H1 (cell line): Measurements from ENCODE around the gene ENTPD1. TPM values are rescaled to one million over a fixed set of nuclear protein-coding genes. Genes with fewer than 3 reads are reported as not detected.

Experiments
- CTCF ChIA-PET: fragments of 300-600 bp; sonication (Branson Sonifier 250); formaldehyde crosslinking; loops from one replicate; lab custom pipeline; 2021; ENCODE audit not compliant: partially characterized antibody; lab: Charles Lee
- POLR2A ChIA-PET: fragments of 300-600 bp; sonication (Branson Sonifier 250); formaldehyde crosslinking; loops from one replicate; lab custom pipeline; 2021; ENCODE audit warnings: inconsistent platforms; ENCODE audit not compliant: partially characterized antibody; lab: Charles Lee
- DNase-seq, 2 experiments: peaks; one replicate each; pipeline versions ENCODE4 v3.0.0 to v3.0.0-alpha.2; 2010 to 2022; ENCODE audit warnings: low spot score in 2 of 2, low read depth in 1 of 2, mixed read lengths in 1 of 2
- FAIRE-seq: peaks from 2 replicates; lab custom pipeline; 2011; peaks lifted over from hg19 to GRCh38; lab: Jason Lieb, UNC
- H2AFZ ChIP-seq: 2 replicates; pipeline ENCODE4 v1.8.1; 2012; ENCODE audit warnings: low read length, inconsistent platforms
- H2AK5ac ChIP-seq: 2 replicates; pipeline ENCODE4 v1.6.1; 2013; ENCODE audit warnings: low read depth, low read length
- H2BK120ac ChIP-seq: replicated peaks from 2 replicates; pipeline ENCODE3; 2013; ENCODE audit warnings: low read depth, low read length, inconsistent platforms
- H2BK12ac ChIP-seq: 2 replicates; pipeline ENCODE4 v1.6.1; 2013; ENCODE audit warnings: low read depth, low read length
- H2BK15ac ChIP-seq: 2 replicates; pipeline ENCODE4 v1.6.1; 2013; ENCODE audit warnings: low read length
- H2BK20ac ChIP-seq: 2 replicates; pipeline ENCODE4 v1.6.1; 2013; ENCODE audit warnings: low read length
- H2BK5ac ChIP-seq: 2 replicates; pipeline ENCODE4 v1.6.1; 2013; ENCODE audit warnings: low read depth, low read length
- H3K14ac ChIP-seq: 2 replicates; pipeline ENCODE4 v1.6.1; 2013; ENCODE audit warnings: inconsistent platforms; ENCODE audit not compliant: insufficient read length
- H3K18ac ChIP-seq: 2 replicates; pipeline ENCODE4 v1.6.1; 2013; ENCODE audit warnings: low read length; ENCODE audit errors: extremely low read depth
- H3K23ac ChIP-seq: 2 replicates; pipeline ENCODE4 v1.6.1; 2013; ENCODE audit warnings: inconsistent platforms; ENCODE audit not compliant: insufficient read length
- H3K23me2 ChIP-seq: 2 replicates; pipeline ENCODE4 v1.6.1; 2013; ENCODE audit warnings: low read depth, low read length
- H3K27ac ChIP-seq: 2 replicates; pipeline ENCODE4 v1.6.1; 2011; ENCODE audit warnings: low read depth, low read length, inconsistent platforms
- H3K27me3 ChIP-seq, 4 experiments: replicated peaks in 1 of 4; 1 replicate in 1 of 4; 2 replicates in 3 of 4; pipeline versions ENCODE4 v1.6.1 to v1.8.1; 2011 to 2013; ENCODE audit warnings: low read length in 3 of 4, mild to moderate bottlenecking in 3 of 4, inconsistent platforms in 2 of 4, mixed read lengths in 2 of 4, moderate library complexity in 1 of 4; ENCODE audit not compliant: control insufficient read depth in 3 of 4, insufficient read depth in 3 of 4; ENCODE audit errors: extremely low read depth in 1 of 4
- H3K36me3 ChIP-seq, 4 experiments: 2 replicates each; pipeline versions ENCODE4 v1.6.1 to v1.8.1; 2011 to 2013; ENCODE audit warnings: mild to moderate bottlenecking in 4 of 4, low read length in 3 of 4, moderate library complexity in 2 of 4, control low read depth in 1 of 4, inconsistent platforms in 1 of 4; ENCODE audit not compliant: insufficient read depth in 4 of 4, control insufficient read depth in 2 of 4
- H3K4ac ChIP-seq: replicated peaks from 2 replicates; pipeline ENCODE3; 2013; ENCODE audit warnings: low read length, low read depth, mixed read lengths, inconsistent platforms; ENCODE audit not compliant: insufficient read length
- H3K4me1 ChIP-seq, 4 experiments: replicated peaks in 1 of 4; 1 replicate in 1 of 4; 2 replicates in 3 of 4; pipeline versions ENCODE4 v1.6.1 to v1.8.1; 2011 to 2013; ENCODE audit warnings: low read length in 3 of 4, inconsistent platforms in 2 of 4, mixed read lengths in 1 of 4; ENCODE audit not compliant: insufficient read depth in 4 of 4, control insufficient read depth in 3 of 4
- H3K4me2 ChIP-seq, 2 experiments: 2 replicates each; pipeline versions ENCODE4 v1.6.1 to v1.8.1; 2011 to 2013; ENCODE audit warnings: low read depth in 2 of 2, low read length in 2 of 2, control low read depth in 1 of 2, inconsistent platforms in 1 of 2, mild to moderate bottlenecking in 1 of 2; ENCODE audit not compliant: insufficient read depth in 1 of 2
- H3K4me3 ChIP-seq, 4 experiments: fragments of 200-600, 300-600 bp in 1 of 4; sonication (generic), shearing (Covaris generic), sonication (Bioruptor Twin) in 1 of 4; 2 replicates each; pipeline versions ENCODE4 v1.5.1 to v1.8.1; 2011 to 2016; ENCODE audit warnings: low read length in 4 of 4, low read depth in 3 of 4, control low read depth in 2 of 4, inconsistent platforms in 2 of 4, mild to moderate bottlenecking in 2 of 4, mixed read lengths in 1 of 4, moderate library complexity in 1 of 4; ENCODE audit not compliant: insufficient read depth in 2 of 4; ENCODE audit errors: extremely low read depth in 1 of 4
- H3K56ac ChIP-seq: replicated peaks from 2 replicates; pipeline ENCODE3; 2013; ENCODE audit warnings: low read depth, mild to moderate bottlenecking, mixed read lengths, low read length, inconsistent platforms; ENCODE audit not compliant: insufficient read length
- H3K79me1 ChIP-seq: 2 replicates; pipeline ENCODE4 v1.6.1; 2013; ENCODE audit warnings: low read depth, low read length, control low read depth
- H3K79me2 ChIP-seq, 2 experiments: 2 replicates each; pipeline versions ENCODE4 v1.6.1 to v1.8.1; 2012 to 2013; ENCODE audit warnings: low read length in 2 of 2, mild to moderate bottlenecking in 2 of 2, inconsistent platforms in 1 of 2; ENCODE audit not compliant: insufficient read depth in 2 of 2, control insufficient read depth in 1 of 2
- H3K9ac ChIP-seq, 4 experiments: replicated peaks in 1 of 4; 1 replicate in 1 of 4; 2 replicates in 3 of 4; pipeline versions ENCODE4 v1.6.1 to v1.8.1; 2011 to 2013; ENCODE audit warnings: low read depth in 3 of 4, low read length in 3 of 4, control low read depth in 2 of 4, mild to moderate bottlenecking in 2 of 4, moderate library complexity in 2 of 4, inconsistent platforms in 1 of 4; ENCODE audit errors: extremely low read depth in 1 of 4
- H3K9me3 ChIP-seq, 2 experiments: 2 replicates each; pipeline versions ENCODE4 v1.6.1 to v1.8.1; 2012 to 2013; ENCODE audit warnings: mild to moderate bottlenecking in 2 of 2, moderate library complexity in 2 of 2, control low read depth in 1 of 2, inconsistent platforms in 1 of 2, low read depth in 1 of 2, low read length in 1 of 2, mixed read lengths in 1 of 2; ENCODE audit not compliant: insufficient read depth in 2 of 2
- H4K20me1 ChIP-seq, 2 experiments: replicated peaks in 1 of 2; 2 replicates each; pipeline versions ENCODE3 to v1.8.1; 2011 to 2013; ENCODE audit warnings: inconsistent platforms in 2 of 2, low read length in 2 of 2, mild to moderate bottlenecking in 1 of 2; ENCODE audit not compliant: insufficient read depth in 2 of 2, control insufficient read depth in 1 of 2
- H4K5ac ChIP-seq: 2 replicates; pipeline ENCODE4 v1.6.1; 2013; ENCODE audit warnings: low read length, low read depth, mixed read lengths, inconsistent platforms; ENCODE audit not compliant: insufficient read length
- H4K8ac ChIP-seq: 2 replicates; pipeline ENCODE4 v1.8.0; 2013; ENCODE audit warnings: mild to moderate bottlenecking, moderate library complexity, low read length, inconsistent platforms; ENCODE audit not compliant: insufficient read depth; ENCODE audit errors: extremely low read depth
- H4K91ac ChIP-seq: replicated peaks from 2 replicates; pipeline ENCODE3; 2013; ENCODE audit warnings: low read length, mixed read lengths, inconsistent platforms; ENCODE audit not compliant: insufficient read length
- CBX8 ChIP-seq: fragments of 300-800, 300-1000 bp; sonication (generic); IDR thresholded peaks from 2 replicates; pipeline ENCODE4 v1.7.1; 2016; ENCODE audit warnings: low read depth, low read length, borderline replicate concordance
- CEBPB ChIP-seq: IDR thresholded peaks from 2 replicates; pipeline ENCODE4 v1.6.1; 2012; ENCODE audit warnings: low read depth, low read length
- CHD1 ChIP-seq: IDR thresholded peaks from 2 replicates; pipeline ENCODE4 v1.6.1; 2012; ENCODE audit warnings: low read depth, low read length, improper control_type of control experiment
- JUND ChIP-seq: IDR thresholded peaks from 2 replicates; pipeline ENCODE4 v1.6.1; 2011; ENCODE audit warnings: mild to moderate bottlenecking, improper control_type of control experiment, low read length
- SP2 ChIP-seq: IDR thresholded peaks from 2 replicates; pipeline ENCODE4 v1.6.1; 2012; ENCODE audit warnings: mild to moderate bottlenecking, low read length, inconsistent platforms
- WGBS, 2 experiments: shearing (Covaris generic) in 1 of 2; methylation state at CpG; one replicate each; pipeline versions ENCODE4 v1.1.6 to v1.1.7; 2013 to 2015; ENCODE audit warnings: low lambda C conversion rate in 2 of 2, mixed read lengths in 2 of 2, inconsistent platforms in 1 of 2, low coverage in 1 of 2, missing lambda C conversion rate in 1 of 2; ENCODE audit not compliant: insufficient replicate concordance in 2 of 2, insufficient coverage in 1 of 2, insufficient read length in 1 of 2; ENCODE audit errors: extremely low coverage in 1 of 2, missing lambda C conversion rate in 1 of 2; 5-methylcytosine and 5-hydroxymethylcytosine counted together
- polyA plus RNA-seq, 7 experiments: library from polyadenylated mRNA; depleted of rRNA in 3 of 7; stranded (reverse) in 5 of 7; unstranded in 2 of 7; fragments of >200 nt in 5 of 7; fragments of 200-250 nt in 2 of 7; gene quantifications; 1 replicate in 5 of 7; 2 replicates in 1 of 7; 4 replicates in 1 of 7; pipeline versions ENCODE4 v1.2.1 to v1.2.3, GENCODE V29; 2011 to 2013; ENCODE audit warnings: missing spikeins in 2 of 7, mixed read lengths in 2 of 7
- total RNA-seq: library from RNA; stranded (reverse); fragmentation: NEBNext Ultra II Directional; extraction: Animal tissue kit (Norgen Biotek cat#: 25700); gene quantifications from 2 replicates; pipeline ENCODE4 v1.2.1, GENCODE V29; 2021

The ENTPD1 gene
- total and polyA plus RNA-seq, 2 of the 8 experiments (the other 6 are each of a cell fraction or from before 2014, with no cell fraction given) = 2.2 to 2.5 TPM

DNA sequence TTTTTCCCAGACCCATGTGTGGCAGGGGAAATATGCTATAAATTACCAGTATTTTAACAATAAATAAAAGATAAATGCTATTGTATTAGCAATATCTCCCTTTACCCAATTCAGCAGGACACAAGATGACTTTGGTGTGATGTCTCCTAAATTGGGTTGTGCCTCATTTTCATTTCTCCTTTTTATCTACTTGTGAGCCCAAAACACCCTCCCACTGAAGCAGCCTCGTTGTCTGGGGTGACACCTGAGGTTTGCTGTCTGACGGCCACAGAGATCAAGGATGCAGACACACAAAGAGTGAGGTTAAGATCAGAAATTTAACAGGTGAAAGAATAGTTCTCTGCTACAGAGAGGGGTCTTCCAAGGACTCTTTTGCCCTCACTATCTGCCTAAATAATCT, 124.7 kb downstream of the ENTPD1 start:
- ChIA-PET POLR2A (no interaction called here), CTCF (interaction anchor here (1.6 kb wide), 1 partner anchor 15 kb away, joined by 5 read pairs; no protein-coding TSS in a partner anchor)
- Histone ChIP-seq H3K14ac (no peak overlapping the region), H3K18ac (no peak overlapping the region), H3K36me3 (peaks cover 0 to 7% (median 3%) of the 10 kb centered on the region in 4 experiments; a peak in 3 of 8 replicates), H3K27me3 (no peaks in the 10 kb centered on the region), H2BK5ac (no peak overlapping the region), H3K9ac (no peak overlapping the region), H2BK15ac (no peak overlapping the region), H3K79me2 (no peaks in the 10 kb centered on the region), H3K4me1 (no peaks in the 10 kb centered on the region), H3K23ac (no peak overlapping the region), H4K20me1 (no peaks in the 10 kb centered on the region), H3K56ac (no peak overlapping the region), H3K9me3 (no peaks in the 10 kb centered on the region), H4K91ac (no peak overlapping the region), H3K4me2 (no peak overlapping the region), H3K4me3 (no peak overlapping the region), H3K79me1 (no peaks in the 10 kb centered on the region), H2BK20ac (no peak overlapping the region), H2AK5ac (no peak overlapping the region), H2BK120ac (no peak overlapping the region), H3K23me2 (no peaks in the 10 kb centered on the region), H3K4ac (no peak overlapping the region), H4K5ac (no peak overlapping the region), H4K8ac (no peak overlapping the region), H2BK12ac (no peak overlapping the region), H3K27ac (no peak overlapping the region), H2AFZ (no peak overlapping the region)
- FAIRE-seq (no peak), DNase-seq (no peak)
- TF ChIP-seq JUND (no peak), SP2 (no peak), CHD1 (no peak), CEBPB (no peak), CBX8 (no peak)
- WGBS, 2 experiments = 83% methylated on average over 2 of the region's 2 CpGs; no CpG with 5 or more reads in 1 of the 2 experiments
